Hematopoietic multipotent progenitor cell treated with erythropoietin and hydrocortisone succinate and interleukin-3 and kit ligand, for 17 days (in vitro differentiated cells): ENCODE results near the gene HHEX.
A peak's percentile ranks its signal among the peaks of the same experiment; 100 is the strongest.
"Not testable (repeated sequence)": the region's sequence is repeated elsewhere in the genome, so short reads cannot be mapped to it uniquely, and the experiment has no call there.

Experiments
- DNase-seq: peaks from one replicate; pipeline ENCODE4 v3.0.0-alpha.2; 2015; ENCODE audit warnings: low spot score

The HHEX gene

GRCh38 chr10:92689663-92690210 lies at the start of gene HHEX:
Gene HHEX, plus strand, starts transcription at chr10:92689955. Its CDS starts 32 bp downstream, at chr10:92689987.
- DNase-seq: peak; percentile 31

- no peak for DNase-seq
These were observed 49.6 kb upstream of the HHEX start for GRCh38 chr10:92640107-92640506.

GRCh38 chr10:92641492-92641891 lies 48.3 kb upstream of the HHEX start:
- DNase-seq: no peak

- DNase-seq: no peak
These were observed 44.8 kb upstream of the HHEX start for GRCh38 chr10:92644921-92645320.

GRCh38 chr10:92650864-92651263 lies 38.9 kb upstream of the HHEX start:
- not testable (repeated sequence) for DNase-seq

GRCh38 chr10:92655426-92655825 lies 34.3 kb upstream of the HHEX start:
- no peak for DNase-seq

GRCh38 chr10:92656266-92656961 lies 33.3 kb upstream of the HHEX start:
- DNase-seq: no peak

- DNase-seq: no peak
These were observed 32.7 kb upstream of the HHEX start for GRCh38 chr10:92657024-92657423.

- no peak for DNase-seq
These were observed 26.9 kb upstream of the HHEX start for GRCh38 chr10:92662848-92663247.

- no peak for DNase-seq
These were observed 25.4 kb upstream of the HHEX start for GRCh38 chr10:92664322-92664721.

- no peak for DNase-seq
These were observed 22.7 kb upstream of the HHEX start for GRCh38 chr10:92667078-92667477.

GRCh38 chr10:92677708-92678107 lies 12.0 kb upstream of the HHEX start:
- DNase-seq: no peak

GRCh38 chr10:92678206-92678605 lies 11.5 kb upstream of the HHEX start:
- no peak for DNase-seq

- no peak for DNase-seq
These were observed 8.4 kb upstream of the HHEX start for GRCh38 chr10:92681306-92681834.

- no peak for DNase-seq
These were observed 1.2 kb upstream of the HHEX start for GRCh38 chr10:92688573-92688926.

- no peak for DNase-seq
These were observed 660 bp upstream of the HHEX start for GRCh38 chr10:92688927-92689662.

- DNase-seq: no peak
These were observed 608 bp downstream of the HHEX start for GRCh38 chr10:92690211-92690914.

- no peak for DNase-seq
These were observed 1.3 kb downstream of the HHEX start for GRCh38 chr10:92690915-92691590.

GRCh38 chr10:92691591-92692079 lies 1.9 kb downstream of the HHEX start:
- no peak for DNase-seq

- DNase-seq: no peak
These were observed 2.4 kb downstream of the HHEX start for GRCh38 chr10:92692080-92692671.
